GM12874 (cell line): ENCODE results near the gene ZBTB16.

Source experiments
- TF ChIP-seq, protein P1 (sequence below): IDR thresholded peaks from 2 replicates; pipeline ENCODE4 v1.5.1; 2011; ENCODE audit warnings: low read depth, mild to moderate bottlenecking, control low read depth, low read length, moderate library complexity; ENCODE audit not compliant: insufficient read depth

ZBTB16 gene

DNA sequence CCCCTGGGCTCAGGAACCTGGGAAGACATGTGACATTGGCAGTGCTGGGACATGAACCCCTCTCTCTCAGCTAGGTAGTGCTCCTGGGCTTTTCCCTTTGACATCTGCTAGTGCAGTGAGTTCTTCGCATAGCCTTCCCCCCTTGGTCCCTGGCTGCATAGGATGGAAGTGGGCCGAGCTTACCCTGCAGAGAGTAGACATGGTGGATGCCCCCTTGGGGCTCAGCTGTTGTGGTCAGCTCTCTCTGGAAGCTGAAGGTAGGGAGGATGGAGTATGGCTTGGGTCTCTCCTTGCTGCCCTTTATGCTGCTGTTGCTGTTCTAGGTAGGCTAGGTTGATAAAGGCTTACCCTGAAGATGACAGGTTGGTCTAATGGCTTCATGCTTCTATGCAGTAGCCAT lies 92.1 kb downstream of the ZBTB16 start:
- TF ChIP-seq, protein P1, sequence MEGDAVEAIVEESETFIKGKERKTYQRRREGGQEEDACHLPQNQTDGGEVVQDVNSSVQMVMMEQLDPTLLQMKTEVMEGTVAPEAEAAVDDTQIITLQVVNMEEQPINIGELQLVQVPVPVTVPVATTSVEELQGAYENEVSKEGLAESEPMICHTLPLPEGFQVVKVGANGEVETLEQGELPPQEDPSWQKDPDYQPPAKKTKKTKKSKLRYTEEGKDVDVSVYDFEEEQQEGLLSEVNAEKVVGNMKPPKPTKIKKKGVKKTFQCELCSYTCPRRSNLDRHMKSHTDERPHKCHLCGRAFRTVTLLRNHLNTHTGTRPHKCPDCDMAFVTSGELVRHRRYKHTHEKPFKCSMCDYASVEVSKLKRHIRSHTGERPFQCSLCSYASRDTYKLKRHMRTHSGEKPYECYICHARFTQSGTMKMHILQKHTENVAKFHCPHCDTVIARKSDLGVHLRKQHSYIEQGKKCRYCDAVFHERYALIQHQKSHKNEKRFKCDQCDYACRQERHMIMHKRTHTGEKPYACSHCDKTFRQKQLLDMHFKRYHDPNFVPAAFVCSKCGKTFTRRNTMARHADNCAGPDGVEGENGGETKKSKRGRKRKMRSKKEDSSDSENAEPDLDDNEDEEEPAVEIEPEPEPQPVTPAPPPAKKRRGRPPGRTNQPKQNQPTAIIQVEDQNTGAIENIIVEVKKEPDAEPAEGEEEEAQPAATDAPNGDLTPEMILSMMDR: no peak

DNA sequence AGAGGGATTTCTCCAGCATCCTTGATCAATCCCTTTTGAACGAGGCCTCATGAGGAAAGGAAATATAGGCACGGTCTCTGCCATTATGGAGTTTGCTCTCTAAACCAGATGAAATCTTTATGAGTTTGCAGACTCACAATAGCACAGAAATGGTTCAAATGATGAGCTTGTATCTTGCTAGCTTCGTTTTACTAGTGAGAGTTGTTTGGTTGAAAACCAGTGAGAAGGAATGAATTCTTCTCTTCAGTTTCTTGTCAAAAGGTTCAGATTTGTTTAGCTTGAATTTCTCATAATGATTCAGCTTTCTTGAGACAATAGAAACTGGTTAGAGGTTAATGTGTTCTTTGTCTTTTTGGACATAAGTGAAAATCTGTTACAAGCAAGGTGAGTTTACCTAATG lies 92.7 kb downstream of the ZBTB16 start:
- TF ChIP-seq, protein P1: no peak

GRCh38 chr11:114152785-114153184 lies 93.3 kb downstream of the ZBTB16 start:
- TF ChIP-seq, protein P1: no peak

GRCh38 chr11:114153224-114153623 lies 93.7 kb downstream of the ZBTB16 start:
- TF ChIP-seq, protein P1: no peak

- TF ChIP-seq, protein P1: no peak
Observed at GRCh38 chr11:114154271-114155047, 94.9 kb downstream of the ZBTB16 start.

- TF ChIP-seq, protein P1: no peak
Observed at GRCh38 chr11:114155116-114155515, 95.6 kb downstream of the ZBTB16 start.

- TF ChIP-seq, protein P1: no peak
Observed at GRCh38 chr11:114156131-114156581, 96.6 kb downstream of the ZBTB16 start.
